ENCODE results near the gene PDLIM7. TPM values are rescaled to one million over a fixed set of nuclear protein-coding genes. Genes with fewer than 3 reads are reported as not detected.
A peak's percentile ranks its signal among the peaks of the same experiment; 100 is the strongest.

Gene PDLIM7
- polyA plus RNA-seq, 3 donors: 117 to 152 (median 120) TPM

DNA sequence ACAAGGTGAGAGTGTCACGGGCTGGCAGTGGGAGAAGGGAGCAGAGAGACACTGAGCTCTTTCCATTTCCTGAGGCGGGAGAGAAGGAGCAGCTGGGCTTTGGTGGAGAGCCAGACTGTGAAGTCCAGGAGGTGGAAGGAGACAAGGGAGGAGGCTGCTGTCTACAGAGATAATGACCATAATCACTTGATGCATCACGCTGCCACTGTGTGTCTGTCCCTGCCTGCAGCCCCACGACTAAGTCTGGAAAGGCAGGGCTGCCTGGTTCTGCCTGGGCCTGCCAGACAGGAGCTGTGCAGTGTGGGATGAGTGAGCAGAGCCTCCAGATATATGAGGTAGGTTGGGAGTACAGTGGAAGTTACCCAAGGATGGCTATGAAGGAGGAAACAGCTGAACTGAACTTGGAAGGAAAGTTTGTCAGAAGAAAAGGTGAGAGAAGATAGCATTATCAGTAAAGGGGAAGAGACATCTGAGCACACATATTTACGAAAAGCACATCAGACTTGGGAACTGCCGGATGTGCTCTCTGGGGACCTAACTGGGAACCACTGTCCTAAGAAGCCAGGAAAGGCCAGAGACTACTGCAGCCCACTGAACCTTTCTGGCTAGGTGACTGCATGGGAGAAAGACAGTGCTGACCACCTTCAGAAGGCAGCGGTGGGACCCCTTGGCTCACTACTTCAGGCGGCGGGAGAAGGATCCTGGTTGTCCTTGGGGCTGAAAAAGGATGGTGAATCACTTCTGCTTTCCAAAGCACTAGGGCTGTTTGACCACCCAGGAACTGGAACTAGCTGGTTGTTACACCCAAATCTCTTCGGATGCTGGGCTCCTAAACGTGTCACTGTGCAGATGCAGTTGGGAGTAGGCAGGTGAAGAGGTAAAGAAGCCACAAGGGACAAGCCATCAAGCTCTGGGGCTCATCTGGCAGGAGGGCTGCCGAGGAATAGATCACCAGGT is 32.1 kb upstream of the PDLIM7 start:
- no peak for DNase-seq

- DNase-seq: no peak
Observed at GRCh38 chr5:177528631-177529030, 31.2 kb upstream of the PDLIM7 start.

GRCh38 chr5:177527595-177527994 is 30.2 kb upstream of the PDLIM7 start:
- DNase-seq: no peak

GRCh38 chr5:177526791-177527190 is 29.4 kb upstream of the PDLIM7 start:
- no peak for DNase-seq

DNA sequence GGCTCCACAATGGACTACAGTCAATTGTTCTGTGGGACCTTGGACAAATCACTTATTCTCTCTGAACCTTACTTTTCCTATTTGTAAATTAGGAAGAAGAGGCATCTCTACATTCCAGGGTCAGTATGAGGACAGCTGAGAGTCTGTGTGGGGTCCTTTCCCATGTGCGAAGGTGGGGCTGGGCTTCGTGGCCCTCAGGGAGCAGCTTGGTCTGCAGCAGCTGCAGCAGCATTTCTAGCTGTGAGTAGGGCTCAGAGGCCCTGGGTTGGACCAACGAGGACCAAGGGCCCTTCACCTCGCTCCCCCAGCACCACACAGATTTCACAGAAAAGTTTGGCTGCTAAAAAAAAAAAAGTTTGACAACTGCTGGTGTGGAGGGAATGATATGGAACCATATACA is 28.8 kb upstream of the PDLIM7 start:
- DNase-seq: no peak

DNA sequence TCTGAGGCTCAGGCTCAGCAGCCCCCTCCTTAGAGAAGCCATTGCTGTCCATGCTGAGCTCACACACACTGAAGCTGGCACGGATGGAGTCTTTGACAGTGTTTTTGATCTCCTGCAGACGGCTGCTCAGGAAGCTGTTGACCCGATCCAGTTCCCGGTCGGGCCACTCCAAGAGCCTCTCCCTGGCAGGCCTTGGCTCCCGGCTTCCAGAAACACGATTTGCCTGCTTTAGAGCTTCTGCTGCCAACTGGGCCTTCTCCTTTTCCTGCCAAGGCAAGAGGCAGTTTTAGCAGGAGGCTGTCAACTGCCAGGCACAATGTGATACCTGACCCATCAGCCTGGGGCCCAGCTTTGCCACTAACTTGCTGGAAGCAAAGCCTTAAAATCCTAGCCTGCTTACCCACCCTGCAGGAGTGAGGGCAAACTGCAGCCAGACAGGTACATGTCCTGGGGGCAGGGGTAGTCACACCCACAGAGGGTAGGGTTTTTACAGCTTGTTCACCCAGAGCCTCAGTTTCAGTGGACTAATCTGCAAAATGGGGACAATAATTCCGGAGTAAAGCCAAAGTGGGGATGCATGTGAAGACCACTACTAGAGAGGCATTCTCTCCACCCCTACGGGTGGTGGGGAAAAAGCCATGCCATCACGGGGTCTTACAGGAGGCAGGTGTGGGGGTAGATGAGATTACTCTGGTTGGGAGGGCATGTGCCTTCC is 27.7 kb upstream of the PDLIM7 start:
- no peak for DNase-seq

GRCh38 chr5:177524539-177524900 is 27.1 kb upstream of the PDLIM7 start:
- no peak for DNase-seq

GRCh38 chr5:177523711-177524538 is 26.5 kb upstream of the PDLIM7 start:
- no peak for DNase-seq

GRCh38 chr5:177520916-177521513 is 23.6 kb upstream of the PDLIM7 start:
- no peak for DNase-seq

- DNase-seq: no peak
Observed at GRCh38 chr5:177520271-177520670, 22.9 kb upstream of the PDLIM7 start.

DNA sequence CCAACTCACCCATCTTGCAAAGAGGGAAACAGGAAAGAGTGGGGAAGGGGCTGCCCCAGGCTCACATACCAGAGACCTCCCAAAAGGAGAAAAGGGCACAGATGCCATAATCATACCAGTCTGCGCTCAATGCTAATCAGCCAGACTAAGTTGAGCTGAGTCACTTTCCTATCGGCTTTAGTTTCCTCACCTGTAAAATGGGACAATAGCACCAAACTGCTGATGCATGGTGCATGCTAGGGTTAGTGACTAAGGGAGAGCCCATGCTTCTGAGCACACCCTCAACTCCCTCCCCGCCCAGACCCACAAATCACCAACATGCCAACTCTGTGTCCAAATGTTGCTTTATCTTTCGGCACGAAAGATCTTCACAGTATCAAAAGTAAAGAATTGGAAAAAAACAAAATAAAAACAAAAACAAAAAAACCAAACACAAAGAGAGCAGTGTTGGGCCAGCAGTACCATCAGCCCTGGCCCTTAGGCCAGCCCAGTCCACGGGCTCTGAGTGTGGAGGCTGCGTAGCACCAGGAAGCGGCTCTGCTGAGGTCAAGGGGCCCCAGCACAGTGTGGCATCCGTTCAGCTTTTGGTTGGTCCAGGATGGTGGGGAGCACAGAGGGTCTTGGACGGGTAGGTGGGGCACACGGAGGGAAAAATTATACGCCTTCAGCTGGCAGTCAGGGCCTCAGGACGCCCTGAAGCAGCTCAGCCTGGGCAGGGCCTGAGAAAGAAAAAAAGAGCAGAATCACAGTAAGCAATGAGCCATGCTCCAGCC is 22.2 kb upstream of the PDLIM7 start:
- no peak for DNase-seq

DNA sequence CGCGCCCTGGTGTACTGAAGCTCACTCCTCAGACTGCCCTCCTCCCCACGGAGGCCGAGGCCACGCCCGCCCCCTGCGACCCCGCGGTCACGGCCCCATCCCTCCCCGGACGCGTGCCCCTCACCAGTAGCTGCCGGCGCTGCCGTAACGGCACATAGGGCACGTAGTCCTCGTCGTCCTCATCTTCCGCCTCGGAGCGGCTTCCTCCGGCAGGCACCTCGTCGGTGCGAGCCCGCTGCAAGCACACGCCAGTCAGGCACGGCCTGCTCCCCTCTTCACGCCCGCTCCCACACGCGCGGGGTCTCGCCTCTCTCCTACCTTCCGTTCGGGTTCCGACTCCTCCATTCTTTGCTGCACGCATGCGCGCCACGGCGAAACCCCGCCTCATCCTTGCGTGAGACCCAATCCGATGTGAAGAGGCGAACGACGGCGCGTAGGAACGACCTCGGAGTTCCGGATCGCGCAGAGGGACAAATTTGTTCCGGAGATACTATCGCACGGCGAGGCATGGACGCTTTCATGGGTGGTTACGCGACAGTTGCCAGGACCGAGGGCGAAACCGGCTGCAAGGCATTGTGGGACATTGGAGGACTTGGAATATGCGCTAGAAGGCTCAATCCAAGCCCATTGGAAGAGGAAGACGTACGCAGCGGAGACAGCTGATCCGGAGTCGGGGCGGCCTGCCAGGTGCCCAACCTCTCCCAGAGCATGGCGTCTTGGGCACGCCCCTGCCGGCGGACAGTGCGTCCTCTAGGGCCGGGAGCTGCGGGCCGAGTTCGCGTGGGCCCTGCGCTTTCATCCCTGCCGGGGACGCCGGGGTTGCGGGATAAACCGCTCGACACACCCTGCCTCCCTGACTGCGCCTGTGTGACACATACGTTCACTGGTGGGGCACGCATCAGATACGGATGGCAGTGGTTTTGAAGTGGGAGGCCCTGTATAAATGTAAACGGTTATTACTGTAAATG is 19.5 kb upstream of the PDLIM7 start, which contains the start of gene DDX41:
Gene DDX41, minus strand, starts transcription at position 361 of the 968 bp plus-strand sequence. Its CDS starts 16 bp downstream, at position 345.
- peak; percentile 98 for DNase-seq

GRCh38 chr5:177515580-177515979 is 18.2 kb upstream of the PDLIM7 start:
- DNase-seq: no peak

- DNase-seq: no peak
Observed at GRCh38 chr5:177514541-177514940, 17.1 kb upstream of the PDLIM7 start.

- DNase-seq: no peak
Observed at GRCh38 chr5:177513500-177513899, 16.1 kb upstream of the PDLIM7 start.

- DNase-seq: no peak
Observed at GRCh38 chr5:177512736-177513380, 15.5 kb upstream of the PDLIM7 start.

- DNase-seq: no peak
Observed at GRCh38 chr5:177511796-177512675, 14.6 kb upstream of the PDLIM7 start.

DNA sequence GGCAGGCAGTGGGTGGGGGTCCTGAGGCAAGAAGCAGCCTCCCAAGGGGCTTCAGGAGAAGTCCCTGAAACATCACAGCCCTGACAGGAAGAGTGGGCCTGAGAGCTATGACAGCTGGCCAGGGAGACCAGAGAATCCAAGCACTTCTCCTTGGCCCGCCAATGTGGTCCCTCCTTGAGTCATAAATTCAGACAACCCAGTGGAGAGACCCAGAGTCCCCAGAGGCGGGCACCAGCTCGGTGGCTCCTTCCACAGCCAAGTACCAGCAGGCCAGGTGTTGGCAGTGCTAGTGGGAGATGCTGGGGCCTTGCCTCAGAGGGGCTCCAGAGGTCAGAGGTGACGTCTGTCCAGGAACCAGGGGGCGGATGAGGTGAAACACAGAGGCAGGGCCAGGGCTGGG is 13.8 kb upstream of the PDLIM7 start:
- no peak for DNase-seq

Data from renal pelvis (tissue), 4 donors.